ENCODE data around the gene SLC4A1.

The SLC4A1 gene

GRCh38 chr17:44272954-44273353 lies 5.0 kb upstream of the SLC4A1 start:
- H3K4me3 Mint-ChIP-seq: no peak overlapping the region
- peaks cover 13% of the 10 kb centered on the region for H3K4me1 Mint-ChIP-seq
- no peaks in the 10 kb centered on the region for H3K36me3 Mint-ChIP-seq (ENCODE audit: low read depth)
- peaks cover 19% of the 10 kb centered on the region for H3K27me3 Mint-ChIP-seq (ENCODE audit: low read depth)
- H3K27ac Mint-ChIP-seq: no peak overlapping the region
- TF ChIP-seq CTCF (IDR thresholded peaks at IDR 0.05; ENCODE audit: unreplicated experiment in 3 of 3): no peak
- H3K9me3 Mint-ChIP-seq: no peaks in the 10 kb centered on the region

GRCh38 chr17:44272321-44272951 lies 4.5 kb upstream of the SLC4A1 start:
- no peak for TF ChIP-seq CTCF (IDR thresholded peaks at IDR 0.05; ENCODE audit: unreplicated experiment in 3 of 3)
- peaks cover 13% of the 10 kb centered on the region for H3K4me1 Mint-ChIP-seq
- H3K27me3 Mint-ChIP-seq (ENCODE audit: low read depth): peaks cover 19% of the 10 kb centered on the region
- no peak overlapping the region for H3K27ac Mint-ChIP-seq
- H3K4me3 Mint-ChIP-seq: peak overlapping the region in 1 of 3 experiments; percentile 12
- H3K36me3 Mint-ChIP-seq (ENCODE audit: low read depth): no peaks in the 10 kb centered on the region
- no peaks in the 10 kb centered on the region for H3K9me3 Mint-ChIP-seq

- H3K4me1 Mint-ChIP-seq: peaks cover 13% of the 10 kb centered on the region
- H3K4me3 Mint-ChIP-seq: no peak overlapping the region
- TF ChIP-seq CTCF (IDR thresholded peaks at IDR 0.05; ENCODE audit: unreplicated experiment in 3 of 3): no peak
- peaks cover 10% of the 10 kb centered on the region for H3K27me3 Mint-ChIP-seq (ENCODE audit: low read depth)
- H3K27ac Mint-ChIP-seq: no peak overlapping the region
- no peaks in the 10 kb centered on the region for H3K9me3 Mint-ChIP-seq
- H3K36me3 Mint-ChIP-seq (ENCODE audit: low read depth): no peaks in the 10 kb centered on the region
Measured at GRCh38 chr17:44269535-44270240, 1.8 kb upstream of the SLC4A1 start.

GRCh38 chr17:44268709-44269534 lies 987 bp upstream of the SLC4A1 start:
- Mint-ChIP-seq H3K4me1 (peaks cover 9% of the 10 kb centered on the region), H3K27ac (no peak overlapping the region), H3K36me3 (ENCODE audit: low read depth) (no peaks in the 10 kb centered on the region), H3K4me3 (no peak overlapping the region), H3K27me3 (ENCODE audit: low read depth) (peaks cover 10% of the 10 kb centered on the region), H3K9me3 (no peaks in the 10 kb centered on the region)
- no peak for TF ChIP-seq CTCF (IDR thresholded peaks at IDR 0.05; ENCODE audit: unreplicated experiment in 3 of 3)

- TF ChIP-seq CTCF (IDR thresholded peaks at IDR 0.05; ENCODE audit: unreplicated experiment in 3 of 3): no peak
- H3K27ac Mint-ChIP-seq: no peak overlapping the region
- H3K27me3 Mint-ChIP-seq (ENCODE audit: low read depth): peaks cover 4% of the 10 kb centered on the region
- H3K36me3 Mint-ChIP-seq (ENCODE audit: low read depth): no peaks in the 10 kb centered on the region
- H3K4me3 Mint-ChIP-seq: no peak overlapping the region
- peaks cover under 1% of the 10 kb centered on the region for H3K4me1 Mint-ChIP-seq
- no peaks in the 10 kb centered on the region for H3K9me3 Mint-ChIP-seq
Measured at GRCh38 chr17:44267165-44267455, 825 bp downstream of the SLC4A1 start.

Data from nephron (organoid).